BLaER1 treated with 17β-estradiol and CSF1 and Interleukin-3, amounts not matched to agents 10 nM and 100 nM (cell line): ENCODE results near the gene RGS10.

Source experiments
- H3K27ac ChIP-seq, 11 experiments: shearing (Covaris generic); formaldehyde crosslinking; 2 replicates each; pipeline ENCODE4 v1.8.1; 2022
- H3K27me3 ChIP-seq, 11 experiments: shearing (Covaris generic); formaldehyde crosslinking; 2 replicates each; pipeline ENCODE4 v1.8.1; 2022
- H3K36me3 ChIP-seq, 11 experiments: shearing (Covaris generic); formaldehyde crosslinking; 2 replicates each; pipeline ENCODE4 v1.8.1; 2022
- H3K4me1 ChIP-seq, 10 experiments: shearing (Covaris generic); formaldehyde crosslinking; 2 replicates each; pipeline ENCODE4 v1.8.1; 2022
- H3K4me2 ChIP-seq, 11 experiments: shearing (Covaris generic); formaldehyde crosslinking; 2 replicates each; pipeline ENCODE4 v1.8.1; 2022
- H3K4me3 ChIP-seq, 10 experiments: shearing (Covaris generic); formaldehyde crosslinking; 2 replicates each; pipeline ENCODE4 v1.8.1; 2022
- H3K9ac ChIP-seq, 11 experiments: shearing (Covaris generic); formaldehyde crosslinking; 2 replicates each; pipeline ENCODE4 v1.8.1; 2022
- H3K9me3 ChIP-seq, 11 experiments: shearing (Covaris generic); formaldehyde crosslinking; replicated peaks in 1 of 11; 2 replicates each; pipeline ENCODE4 v1.8.1; 2022
- H4K20me1 ChIP-seq, 11 experiments: shearing (Covaris generic); formaldehyde crosslinking; 2 replicates each; pipeline ENCODE4 v1.8.1; 2022
- Cebpa-rat ChIP-seq, 11 experiments: shearing (Covaris generic); IDR thresholded peaks; 2 replicates each; pipeline ENCODE4 v1.8.1; 2022

RGS10 gene

DNA sequence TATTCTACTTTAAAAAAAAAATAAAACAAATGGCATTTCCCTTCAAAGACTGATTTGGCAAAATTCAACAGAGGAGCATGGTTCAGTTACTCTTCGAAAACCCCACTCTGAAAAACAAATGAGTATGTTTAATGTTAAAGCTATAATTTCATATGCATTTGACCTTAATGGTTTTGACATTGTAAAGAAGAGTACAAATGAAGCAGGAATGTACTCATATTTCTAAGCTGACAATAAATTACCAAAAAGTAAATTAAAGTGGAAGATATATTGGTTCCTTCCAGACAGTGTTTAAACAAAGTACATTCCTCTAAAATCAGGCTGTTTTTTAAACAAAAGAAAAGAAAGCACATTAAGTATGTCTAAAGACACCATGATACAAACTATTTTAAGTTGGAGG lies 16.4 kb downstream of the RGS10 start:
- Histone ChIP-seq H3K27ac (no peak overlapping the region), H3K4me3 (no peak overlapping the region), H3K4me2 (no peak overlapping the region), H3K27me3 (no peaks in the 10 kb centered on the region), H3K36me3 (peaks cover 12 to 62% (median 38%) of the 10 kb centered on the region in 11 experiments), H3K9ac (no peak overlapping the region), H3K9me3 (no peaks in the 10 kb centered on the region), H4K20me1 (peaks cover 0 to 77% (median 34%) of the 10 kb centered on the region in 11 experiments; a peak in 14 of 22 replicates), H3K4me1 (peaks cover 14 to 27% (median 18%) of the 10 kb centered on the region in 10 experiments; a peak in 19 of 20 replicates)
- TF ChIP-seq Cebpa-rat (IDR thresholded peaks at IDR 0.05), result no peak

DNA sequence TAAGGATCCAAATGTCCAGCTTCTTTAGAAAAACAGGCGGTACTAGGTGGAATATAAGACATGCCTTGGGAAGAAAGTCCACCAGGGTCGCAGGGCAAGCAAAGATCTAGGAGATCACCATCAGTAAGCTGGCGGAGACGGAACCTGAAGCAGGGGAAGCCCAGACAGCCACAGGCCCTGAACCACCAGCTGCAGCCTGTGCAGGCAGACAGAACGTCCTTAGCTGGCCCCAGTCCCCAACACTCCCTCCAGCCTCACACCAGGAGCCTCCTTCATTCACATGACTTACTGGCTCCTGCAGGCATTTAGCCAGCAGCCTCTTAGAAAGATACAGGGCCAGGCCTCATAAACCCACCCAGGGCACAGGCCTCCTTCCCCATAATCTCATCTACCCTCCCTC lies 17.4 kb downstream of the RGS10 start:
- peaks cover 12 to 71% (median 40%) of the 10 kb centered on the region in 11 experiments for H3K36me3 ChIP-seq
- peaks cover 13 to 25% (median 18%) of the 10 kb centered on the region in 10 experiments; a peak in 19 of 20 replicates for H3K4me1 ChIP-seq
- H3K4me2 ChIP-seq, result no peak overlapping the region
- H3K27me3 ChIP-seq, result no peaks in the 10 kb centered on the region
- H4K20me1 ChIP-seq, result peaks cover 0 to 66% (median 25%) of the 10 kb centered on the region in 11 experiments; a peak in 14 of 22 replicates
- no peak overlapping the region for H3K27ac ChIP-seq
- no peak overlapping the region for H3K4me3 ChIP-seq
- TF ChIP-seq Cebpa-rat (IDR thresholded peaks at IDR 0.05), result no peak
- H3K9me3 ChIP-seq, result no peaks in the 10 kb centered on the region
- H3K9ac ChIP-seq, result no peak overlapping the region

- Histone ChIP-seq H3K4me2 (no peak overlapping the region), H3K4me3 (no peak overlapping the region), H3K4me1 (peaks cover 13 to 30% (median 19%) of the 10 kb centered on the region in 10 experiments; a peak in 19 of 20 replicates), H3K27me3 (no peaks in the 10 kb centered on the region), H3K9ac (no peak overlapping the region), H3K9me3 (no peaks in the 10 kb centered on the region), H3K36me3 (peaks cover 12 to 72% (median 40%) of the 10 kb centered on the region in 11 experiments), H4K20me1 (peaks cover 0 to 62% (median 21%) of the 10 kb centered on the region in 11 experiments; a peak in 14 of 22 replicates), H3K27ac (no peak overlapping the region)
- no peak for TF ChIP-seq Cebpa-rat (IDR thresholded peaks at IDR 0.05)
These were observed 17.8 kb downstream of the RGS10 start for GRCh38 chr10:119524720-119525070.

DNA sequence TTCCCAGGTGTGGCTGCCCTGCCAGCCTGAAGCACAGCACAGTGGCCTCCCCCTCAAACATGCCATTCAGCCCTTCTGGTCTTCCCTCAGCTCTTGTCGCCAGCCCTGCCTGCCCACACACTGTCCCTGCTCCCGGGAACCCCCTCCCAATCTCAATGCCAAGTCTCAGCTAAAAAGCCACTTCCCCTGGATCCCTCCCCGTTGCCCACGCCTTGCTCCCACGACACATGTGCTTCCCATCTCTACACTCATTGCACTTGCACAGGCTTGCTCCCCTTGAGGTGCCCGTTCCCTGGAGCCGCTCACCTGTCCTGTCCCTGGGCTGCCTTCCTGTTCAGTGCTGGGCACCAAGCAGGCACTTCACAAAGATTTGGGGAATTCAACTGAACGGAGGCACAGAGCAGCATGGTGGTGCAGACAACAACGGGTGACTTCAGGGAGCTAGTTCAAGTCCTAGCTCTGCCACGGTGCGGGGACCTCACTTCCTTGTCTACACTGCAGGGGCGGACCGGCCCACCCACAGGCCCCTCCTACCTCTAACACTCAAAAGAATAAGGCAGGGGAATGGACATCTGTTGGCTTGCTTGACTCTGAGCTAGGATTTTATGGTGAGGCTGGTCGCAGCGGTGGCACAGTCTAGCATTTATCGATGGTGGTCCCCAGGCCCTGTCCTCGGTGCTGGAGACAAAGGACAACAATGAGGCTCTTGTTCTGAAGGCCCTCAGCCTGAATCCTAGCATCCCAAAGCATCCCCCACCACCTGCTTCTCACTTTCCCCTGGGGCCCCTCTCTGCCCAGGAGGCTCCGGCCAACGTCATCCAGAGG lies 18.4 kb downstream of the RGS10 start:
- peaks cover 0 to 56% (median 19%) of the 10 kb centered on the region in 11 experiments; a peak in 13 of 22 replicates for H4K20me1 ChIP-seq
- no peak overlapping the region for H3K4me2 ChIP-seq
- H3K36me3 ChIP-seq, result peaks cover 12 to 72% (median 40%) of the 10 kb centered on the region in 11 experiments
- no peak overlapping the region for H3K9ac ChIP-seq
- H3K27ac ChIP-seq, result no peak overlapping the region
- no peak for TF ChIP-seq Cebpa-rat (IDR thresholded peaks at IDR 0.05)
- H3K9me3 ChIP-seq, result no peaks in the 10 kb centered on the region
- H3K27me3 ChIP-seq, result no peaks in the 10 kb centered on the region
- H3K4me1 ChIP-seq, result peaks cover 15 to 34% (median 22%) of the 10 kb centered on the region in 10 experiments
- no peak overlapping the region for H3K4me3 ChIP-seq

DNA sequence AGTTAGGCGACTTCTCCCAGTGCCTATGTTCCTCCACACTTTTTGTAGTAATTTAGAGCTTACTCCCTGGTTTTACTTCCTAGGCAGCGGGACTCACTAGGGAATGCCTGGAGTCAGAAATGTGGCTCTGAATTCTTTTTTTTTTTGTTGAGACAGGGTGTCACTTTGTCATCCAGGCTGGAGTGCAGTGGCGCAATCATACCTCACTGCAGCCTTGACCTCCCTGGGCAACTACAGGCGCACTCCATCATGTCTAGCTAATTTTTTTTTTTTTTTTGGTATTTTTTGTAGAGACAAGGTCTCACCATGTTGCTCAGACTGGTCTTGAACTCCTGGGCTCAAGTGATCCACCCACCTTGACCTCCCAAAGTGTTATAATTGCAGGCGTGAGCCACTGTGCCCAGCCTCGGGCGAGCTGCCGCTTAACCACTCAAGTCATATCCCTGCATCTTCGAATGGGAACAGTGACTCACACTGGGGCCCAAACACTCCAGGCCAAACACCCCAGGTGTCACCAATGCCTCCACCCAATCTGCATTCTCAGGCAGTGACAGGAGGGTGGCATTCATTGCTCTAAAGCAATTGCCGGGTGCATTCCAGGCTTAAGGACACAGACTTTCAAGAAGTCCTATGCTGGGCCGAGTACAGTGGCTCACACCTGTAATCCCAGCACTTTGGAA lies 19.6 kb downstream of the RGS10 start:
- TF ChIP-seq Cebpa-rat (IDR thresholded peaks at IDR 0.05), result no peak
- Histone ChIP-seq H3K36me3 (peaks cover 12 to 72% (median 40%) of the 10 kb centered on the region in 11 experiments), H3K4me3 (no peak overlapping the region), H3K27ac (no peak overlapping the region), H3K4me2 (0 out of 22 replicates have a peak overlapping the region, but pooled peaks of 1 of the 11 experiments have one; percentile 43), H3K27me3 (no peaks in the 10 kb centered on the region), H3K4me1 (peaks cover 19 to 40% (median 27%) of the 10 kb centered on the region in 10 experiments), H3K9me3 (no peaks in the 10 kb centered on the region), H4K20me1 (peaks cover 0 to 50% (median 16%) of the 10 kb centered on the region in 11 experiments; a peak in 12 of 22 replicates), H3K9ac (no peak overlapping the region)

DNA sequence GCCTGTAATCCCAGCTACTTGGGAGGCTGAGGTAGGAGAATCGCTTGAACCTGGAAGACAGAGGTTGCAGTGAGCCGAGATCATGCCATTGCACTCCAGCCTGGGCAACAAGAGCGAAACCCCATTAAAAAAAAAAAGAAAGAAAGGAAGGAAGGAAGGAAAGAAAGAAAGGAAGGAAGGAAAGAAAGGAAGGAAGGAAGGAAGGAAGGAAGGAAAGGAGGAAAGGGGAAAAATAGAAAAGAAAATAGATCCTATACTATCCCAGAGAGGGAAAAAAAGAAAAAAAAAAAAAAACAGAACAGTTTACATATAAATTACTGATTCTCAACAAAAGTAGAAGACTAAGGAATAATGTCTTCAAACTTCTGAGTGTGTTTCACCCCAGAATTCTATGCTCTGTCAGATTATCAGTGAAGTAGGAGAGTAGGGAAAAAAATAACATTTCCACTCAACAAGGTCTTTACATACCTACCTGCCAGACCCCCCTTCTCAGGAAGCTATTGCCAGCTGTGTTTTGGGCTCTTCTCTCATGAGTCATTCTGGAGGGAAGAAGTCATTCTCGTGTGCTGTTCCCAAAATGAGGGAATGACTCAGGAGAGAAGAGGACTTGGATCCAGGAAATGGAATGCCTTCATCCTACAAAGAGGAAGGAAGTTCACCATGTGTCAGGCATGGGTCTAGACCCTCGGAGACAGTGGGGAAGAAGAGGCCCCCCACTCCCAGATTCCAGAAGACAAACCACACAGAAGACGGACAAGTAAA lies 20.9 kb downstream of the RGS10 start:
- Histone ChIP-seq H3K9ac (no peak overlapping the region), H3K27me3 (no peaks in the 10 kb centered on the region), H3K4me2 (peak overlapping the region in 5 of 11 experiments; percentile 5 to 43 (median 43); a peak in 9 of 22 replicates), H3K36me3 (peaks cover 12 to 61% (median 40%) of the 10 kb centered on the region in 11 experiments), H4K20me1 (peaks cover 0 to 37% (median 3%) of the 10 kb centered on the region in 11 experiments; a peak in 10 of 22 replicates), H3K4me3 (no peak overlapping the region), H3K9me3 (no peaks in the 10 kb centered on the region), H3K4me1 (peaks cover 31 to 53% (median 36%) of the 10 kb centered on the region in 10 experiments), H3K27ac (no peak overlapping the region)
- TF ChIP-seq Cebpa-rat (IDR thresholded peaks at IDR 0.05), result no peak

- no peaks in the 10 kb centered on the region for H3K27me3 ChIP-seq
- peak overlapping the region in 1 of 11 experiments; percentile 58; a peak in 1 of 22 replicates for H3K9ac ChIP-seq
- peak overlapping the region in 2 of 11 experiments; percentile 83 to 99; a peak in 2 of 22 replicates for H3K4me2 ChIP-seq
- H3K36me3 ChIP-seq, result peaks cover 12 to 51% (median 38%) of the 10 kb centered on the region in 11 experiments
- H3K27ac ChIP-seq, result no peak overlapping the region
- no peak overlapping the region for H3K4me3 ChIP-seq
- no peaks in the 10 kb centered on the region for H3K9me3 ChIP-seq
- peaks cover 45 to 66% (median 50%) of the 10 kb centered on the region in 10 experiments for H3K4me1 ChIP-seq
- H4K20me1 ChIP-seq, result peaks cover 0 to 31% (median 0%) of the 10 kb centered on the region in 11 experiments; a peak in 7 of 22 replicates
- no peak for TF ChIP-seq Cebpa-rat (IDR thresholded peaks at IDR 0.05)
These were observed 22.2 kb downstream of the RGS10 start for GRCh38 chr10:119520283-119520682.

DNA sequence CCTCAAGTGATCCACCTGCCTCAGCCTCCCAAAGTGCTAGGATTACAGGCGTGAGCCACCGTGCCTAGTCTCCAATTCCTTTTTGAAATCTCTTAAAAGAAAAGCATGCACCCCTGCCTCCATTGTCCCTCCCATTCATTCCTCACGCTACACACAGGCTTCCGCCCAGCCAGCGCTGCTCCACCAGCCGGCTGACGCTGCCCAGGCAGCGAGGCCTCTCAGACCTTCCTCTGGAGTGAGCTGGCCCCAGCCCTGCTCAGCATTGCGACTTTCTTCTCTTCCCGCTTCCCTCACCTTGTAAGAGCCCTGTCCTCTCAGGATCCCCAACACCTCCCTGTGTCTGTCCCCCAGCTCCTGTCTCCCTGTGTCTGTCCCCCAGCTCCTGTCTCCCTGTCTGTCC lies 23.6 kb downstream of the RGS10 start:
- H3K9ac ChIP-seq, result peak overlapping the region in 4 of 11 experiments; percentile 19 to 58 (median 40); a peak in 6 of 22 replicates
- no peaks in the 10 kb centered on the region for H3K27me3 ChIP-seq

More for the DNA sequence above, 23.6 kb downstream of the RGS10 start:
- TF ChIP-seq Cebpa-rat (IDR thresholded peaks at IDR 0.05), result no peak
- H3K9me3 ChIP-seq, result no peaks in the 10 kb centered on the region
- peaks cover 0 to 19% (median 0%) of the 10 kb centered on the region in 11 experiments; a peak in 6 of 22 replicates for H4K20me1 ChIP-seq
- H3K4me3 ChIP-seq, result no peak overlapping the region
- H3K4me1 ChIP-seq, result peaks cover 52 to 74% (median 59%) of the 10 kb centered on the region in 10 experiments
- peaks cover 11 to 51% (median 32%) of the 10 kb centered on the region in 11 experiments; a peak in 21 of 22 replicates for H3K36me3 ChIP-seq
- H3K4me2 ChIP-seq, result peak overlapping the region; percentile 81 to 99 (median 92); a peak in 20 of 22 replicates
- peak overlapping the region in 7 of 11 experiments; percentile 20 to 47 (median 33); a peak in 9 of 22 replicates for H3K27ac ChIP-seq
